ENCODE measurements around the gene LRRIQ1. TPM values are rescaled to one million over a fixed set of nuclear protein-coding genes. Genes with fewer than 3 reads are reported as not detected.

Gene LRRIQ1
- total RNA-seq, 2 experiments from 2014 or later = not detected

GRCh38 chr12:85017133-85017532, 19.0 kb upstream of the LRRIQ1 start:
- H3K4me3 ChIP-seq (ENCODE audit: low read depth, low read length, poor library complexity, severe bottlenecking) = no peak overlapping the region
- H4K20me1 ChIP-seq (ENCODE audit: insufficient read depth, low read length) = no peaks in the 10 kb centered on the region
- no peaks in the 10 kb centered on the region for H3K36me3 ChIP-seq (ENCODE audit: insufficient read depth, low read length)
- no peak for DNase-seq (ENCODE audit: low spot score)
- TF ChIP-seq CTCF (conservative IDR thresholded peaks at IDR 0.05; ENCODE audit: low read length) (no peak), EZH2phosphoT487 (IDR thresholded peaks at IDR 0.05; ENCODE audit: borderline replicate concordance, low read depth, low read length) (no peak)
- BruUV-seq (replicated peaks) = no TSS peak
- H3K27ac ChIP-seq (ENCODE audit: low read depth, low read length, poor library complexity, severe bottlenecking) = no peak overlapping the region
- POLR2A ChIA-PET = interaction anchor here (0.7 kb wide), 1 partner anchor 396 kb away, joined by 3 read pairs; no protein-coding TSS in a partner anchor
- no peaks in the 10 kb centered on the region for H3K9me3 ChIP-seq (ENCODE audit: low read length)
- CTCF ChIA-PET (ENCODE audit: unreplicated experiment) = no interaction called here
- intact Hi-C loops (cut with micrococcal nuclease; ENCODE audit: unreplicated experiment) = no loop called here
- H3K9me2 ChIP-seq (ENCODE audit: insufficient read depth, low read length) = no peaks in the 10 kb centered on the region
- no peaks in the 10 kb centered on the region for H3K4me1 ChIP-seq (ENCODE audit: insufficient read depth, low read length, poor library complexity, severe bottlenecking)
- H3K4me2 ChIP-seq (ENCODE audit: low read length) = no peak overlapping the region
- H3K79me2 ChIP-seq (ENCODE audit: insufficient read depth, low read depth, low read length) = no peaks in the 10 kb centered on the region
- no peak overlapping the region for H2AFZ ChIP-seq (ENCODE audit: low read length)

- CTCF ChIA-PET (ENCODE audit: unreplicated experiment) = no interaction called here
- TF ChIP-seq EZH2phosphoT487 (IDR thresholded peaks at IDR 0.05; ENCODE audit: borderline replicate concordance, low read depth, low read length) (no peak), CTCF (conservative IDR thresholded peaks at IDR 0.05; ENCODE audit: low read length) (no peak)
- POLR2A ChIA-PET = no interaction called here
These were observed 18.5 kb upstream of the LRRIQ1 start for GRCh38 chr12:85017618-85018017.

GRCh38 chr12:85018098-85018497, 18.1 kb upstream of the LRRIQ1 start:
- intact Hi-C loops (cut with micrococcal nuclease; ENCODE audit: unreplicated experiment) = no loop called here
- ChIA-PET POLR2A (interaction anchor here (0.6 kb wide), 1 partner anchor 1370 kb away, joined by 3 read pairs; no protein-coding TSS in a partner anchor), CTCF (ENCODE audit: unreplicated experiment) (no interaction called here)
- BruUV-seq (replicated peaks) = no TSS peak
- Histone ChIP-seq H3K9me3 (ENCODE audit: low read length) (no peaks in the 10 kb centered on the region), H4K20me1 (ENCODE audit: insufficient read depth, low read length) (no peaks in the 10 kb centered on the region), H3K36me3 (ENCODE audit: insufficient read depth, low read length) (no peaks in the 10 kb centered on the region), H3K9me2 (ENCODE audit: insufficient read depth, low read length) (no peaks in the 10 kb centered on the region), H3K4me2 (ENCODE audit: low read length) (no peak overlapping the region), H3K4me3 (ENCODE audit: low read depth, low read length, poor library complexity, severe bottlenecking) (no peak overlapping the region), H3K4me1 (ENCODE audit: insufficient read depth, low read length, poor library complexity, severe bottlenecking) (no peaks in the 10 kb centered on the region), H2AFZ (ENCODE audit: low read length) (no peak overlapping the region), H3K79me2 (ENCODE audit: insufficient read depth, low read depth, low read length) (no peaks in the 10 kb centered on the region), H3K27ac (ENCODE audit: low read depth, low read length, poor library complexity, severe bottlenecking) (no peak overlapping the region)
- DNase-seq (ENCODE audit: low spot score) = no peak
- TF ChIP-seq EZH2phosphoT487 (IDR thresholded peaks at IDR 0.05; ENCODE audit: borderline replicate concordance, low read depth, low read length) (no peak), CTCF (conservative IDR thresholded peaks at IDR 0.05; ENCODE audit: low read length) (no peak)

More at GRCh38 chr12:85017618-85018017, 18.5 kb upstream of the LRRIQ1 start:
- H3K36me3 ChIP-seq (ENCODE audit: insufficient read depth, low read length) = no peaks in the 10 kb centered on the region
- no peak overlapping the region for H3K4me2 ChIP-seq (ENCODE audit: low read length)
- no peaks in the 10 kb centered on the region for H3K4me1 ChIP-seq (ENCODE audit: insufficient read depth, low read length, poor library complexity, severe bottlenecking)
- no peaks in the 10 kb centered on the region for H4K20me1 ChIP-seq (ENCODE audit: insufficient read depth, low read length)
- H3K9me2 ChIP-seq (ENCODE audit: insufficient read depth, low read length) = no peaks in the 10 kb centered on the region
- H3K27ac ChIP-seq (ENCODE audit: low read depth, low read length, poor library complexity, severe bottlenecking) = no peak overlapping the region
- H3K4me3 ChIP-seq (ENCODE audit: low read depth, low read length, poor library complexity, severe bottlenecking) = no peak overlapping the region
- intact Hi-C loops (cut with micrococcal nuclease; ENCODE audit: unreplicated experiment) = no loop called here
- H2AFZ ChIP-seq (ENCODE audit: low read length) = no peak overlapping the region
- no peak for DNase-seq (ENCODE audit: low spot score)
- no TSS peak for BruUV-seq (replicated peaks)
- no peaks in the 10 kb centered on the region for H3K79me2 ChIP-seq (ENCODE audit: insufficient read depth, low read depth, low read length)
- H3K9me3 ChIP-seq (ENCODE audit: low read length) = no peaks in the 10 kb centered on the region
